Spleen (tissue), 11 donors: ENCODE data around the gene CACNA1D. TPM values are rescaled to one million over a fixed set of nuclear protein-coding genes. Genes with fewer than 3 reads are reported as not detected.
A peak's percentile ranks its signal among the peaks of the same experiment; 100 is the strongest.

Source experiments
- DNase-seq: peaks from one replicate; pipeline ENCODE4 v3.0.0-alpha.2; 2020
- H3K27ac ChIP-seq, 8 donors: fragments of 200-600 bp; sonication (generic) in 7 of 8; 1 replicate in 4 of 8; 2 replicates in 4 of 8; pipeline versions ENCODE4 v1.5.0 to v1.8.0; 2016 to 2021; ENCODE audit warnings: inconsistent platforms in 4 of 8, mild to moderate bottlenecking in 4 of 8, moderate library complexity in 1 of 8
- H3K27me3 ChIP-seq, 7 donors: fragments of 200-600 bp; sonication (generic) in 6 of 7; replicated peaks in 1 of 7; 1 replicate in 4 of 7; 2 replicates in 3 of 7; pipeline versions ENCODE4 v1.5.0 to v1.8.0; 2016 to 2021; ENCODE audit warnings: inconsistent platforms in 3 of 7, mild to moderate bottlenecking in 1 of 7
- H3K36me3 ChIP-seq, 6 donors: fragments of 200-600 bp; sonication (generic) in 5 of 6; 1 replicate in 4 of 6; 2 replicates in 2 of 6; pipeline versions ENCODE4 v1.5.0 to v1.8.0; 2016 to 2021; ENCODE audit warnings: inconsistent platforms in 2 of 6
- H3K4me1 ChIP-seq, 6 donors: fragments of 200-600 bp; sonication (generic) in 5 of 6; 1 replicate in 3 of 6; 2 replicates in 3 of 6; pipeline versions ENCODE4 v1.5.0 to v1.8.0; 2016 to 2021; ENCODE audit warnings: inconsistent platforms in 3 of 6
- H3K4me3 ChIP-seq, 8 donors: fragments of 200-600 bp; sonication (generic) in 7 of 8; 1 replicate in 4 of 8; 2 replicates in 4 of 8; pipeline versions ENCODE4 v1.5.0 to v1.8.0; 2016 to 2021; ENCODE audit warnings: inconsistent platforms in 4 of 8, mild to moderate bottlenecking in 4 of 8, moderate library complexity in 2 of 8
- H3K9me3 ChIP-seq, 8 donors: fragments of 200-600 bp; sonication (generic) in 7 of 8; 1 replicate in 4 of 8; 2 replicates in 4 of 8; pipeline versions ENCODE4 v1.5.0 to v1.8.0; 2016 to 2021; ENCODE audit warnings: inconsistent platforms in 4 of 8
- CTCF ChIP-seq, 11 experiments: fragments of 200-600 bp in 7 of 11; fragments of 450-650 bp in 4 of 11; sonication (generic) in 4 of 11; IDR thresholded peaks in 8 of 11; conservative IDR thresholded peaks in 3 of 11; 1 replicate in 7 of 11; 2 replicates in 4 of 11; pipeline versions ENCODE4 v1.4.0 to v1.8.0; 2016 to 2021; ENCODE audit warnings: antibody characterized with exemption in 11 of 11, inconsistent platforms in 4 of 11, mild to moderate bottlenecking in 1 of 11
- POLR2A ChIP-seq, 3 donors: fragments of 450-650 bp; IDR thresholded peaks; one replicate each; pipeline ENCODE4 v1.5.1; 2017; ENCODE audit warnings: antibody characterized with exemption in 3 of 3, mild to moderate bottlenecking in 1 of 3
- POLR2AphosphoS5 ChIP-seq, 3 donors: sonication (generic); formaldehyde crosslinking; IDR thresholded peaks; one replicate each; pipeline ENCODE4 v1.5.1; 2017; ENCODE audit warnings: antibody characterized with exemption in 3 of 3
- WGBS, 5 donors: extraction: QIAGEN DNeasy Blood & Tissue Kit in 3 of 5; methylation state at CpG; one replicate each; pipeline versions ENCODE4 v1.1.5 to v1.1.7; 2013 to 2018; 5-methylcytosine and 5-hydroxymethylcytosine counted together
- intact Hi-C: fragments of 100-400 bp; cut with DNase I; formaldehyde crosslinking; loops from one replicate; pipeline ENCODE4 v1.15.0; 2023; ENCODE audit warnings: low total_unique reads
- polyA plus RNA-seq, 3 donors: library from polyadenylated mRNA; stranded (reverse); fragments of 200-250 nt; gene quantifications; one replicate each; pipeline ENCODE4 v1.2.1, GENCODE V29; 2013
- total RNA-seq, 7 donors: library from RNA; depleted of rRNA in 3 of 7; stranded (reverse); fragments of >200 nt in 3 of 7; fragmentation: NEBNext Ultra II Directional in 4 of 7; extraction: Animal tissue kit (Norgen Biotek cat#: 25700) in 4 of 7; gene quantifications; one replicate each; pipeline versions ENCODE4 v1.1.0 to v1.2.1, GENCODE V29; 2016 to 2021
- donor health status: healthy with polysubstance abuse.
- donor health status: DM: no; HTN: no; CAD: no; lungs with moderate emphysema.
- donor health status: DM: no; HTN: no; CAD: no.
- donor health status: Bipolar disorder and iron deficiency.
- donor health status: healthy.
- donor health status: DM: no; HTN: no; CAD: no.
- donor health status: DM: yes; HTN: yes; CAD: no.

CACNA1D gene
- total and polyA plus RNA-seq, 10 donors = 0.55 to 89.3 (median 19.1) TPM

GRCh38 chr3:53707222-53707621 lies 212.8 kb downstream of the CACNA1D start:
- H3K36me3 ChIP-seq = no peaks in the 10 kb centered on the region
- DNase-seq = no peak
- no peaks in the 10 kb centered on the region for H3K9me3 ChIP-seq
- peaks cover 0 to 68% (median 19%) of the 10 kb centered on the region in 6 donors for H3K4me1 ChIP-seq
- no peaks in the 10 kb centered on the region for H3K27me3 ChIP-seq
- no peak overlapping the region for H3K4me3 ChIP-seq
- H3K27ac ChIP-seq = peak overlapping the region in 4 of 8 donors; percentile 34 to 66 (median 49)
- TF ChIP-seq POLR2AphosphoS5 (IDR thresholded peaks at IDR 0.05) = no peak
- no peak for TF ChIP-seq POLR2A (IDR thresholded peaks at IDR 0.05)
- no peak for TF ChIP-seq CTCF (IDR thresholded peaks at IDR 0.05 in 8 of 11, conservative IDR thresholded peaks at IDR 0.05 in 3 of 11)
- intact Hi-C loops = no loop called here

- H3K4me1 ChIP-seq = peaks cover 0 to 77% (median 19%) of the 10 kb centered on the region in 6 donors
- H3K36me3 ChIP-seq = no peaks in the 10 kb centered on the region
- intact Hi-C loops = no loop called here
- no peaks in the 10 kb centered on the region for H3K27me3 ChIP-seq
- TF ChIP-seq CTCF (IDR thresholded peaks at IDR 0.05 in 8 of 11, conservative IDR thresholded peaks at IDR 0.05 in 3 of 11) (no peak), POLR2AphosphoS5 (IDR thresholded peaks at IDR 0.05) (peak in 1 of 3 donors; percentile 32)
- no peak for DNase-seq
- no peaks in the 10 kb centered on the region for H3K9me3 ChIP-seq
- no peak overlapping the region for H3K4me3 ChIP-seq
- WGBS, 5 donors = 42 to 67% (median 58%) methylated on average over 4 of the region's 4 CpGs
- peak overlapping the region in 5 of 8 donors; percentile 34 to 66 (median 57) for H3K27ac ChIP-seq
Measured at GRCh38 chr3:53708001-53708621, 213.7 kb downstream of the CACNA1D start.

- H3K9me3 ChIP-seq = no peaks in the 10 kb centered on the region
- H3K4me3 ChIP-seq = no peak overlapping the region
- H3K27me3 ChIP-seq = no peaks in the 10 kb centered on the region
- TF ChIP-seq POLR2A (IDR thresholded peaks at IDR 0.05) (no peak), CTCF (IDR thresholded peaks at IDR 0.05 in 8 of 11, conservative IDR thresholded peaks at IDR 0.05 in 3 of 11) (no peak), POLR2AphosphoS5 (IDR thresholded peaks at IDR 0.05) (no peak)
- peak overlapping the region in 2 of 8 donors; percentile 34 to 57 for H3K27ac ChIP-seq
- H3K36me3 ChIP-seq = no peaks in the 10 kb centered on the region
- WGBS, 5 donors = 74 to 90% (median 78%) methylated on average over 6 of the region's 6 CpGs
- intact Hi-C loops = no loop called here
- peaks cover 0 to 86% (median 19%) of the 10 kb centered on the region in 6 donors for H3K4me1 ChIP-seq
- no peak for DNase-seq
Measured at GRCh38 chr3:53709256-53709655, 214.8 kb downstream of the CACNA1D start.

GRCh38 chr3:53709860-53710674 lies 215.7 kb downstream of the CACNA1D start:
- no peaks in the 10 kb centered on the region for H3K9me3 ChIP-seq
- intact Hi-C loops = loop anchor here (5.0 kb wide), 2 partner anchors 333 to 408 kb away; no protein-coding TSS in a partner anchor
- 14 to 19% (median 16%) methylated on average over 11 of the region's 11 CpGs for WGBS, 5 donors
- peak; percentile 86 for DNase-seq
- TF ChIP-seq POLR2A (IDR thresholded peaks at IDR 0.05) (no peak), CTCF (IDR thresholded peaks at IDR 0.05 in 8 of 11, conservative IDR thresholded peaks at IDR 0.05 in 3 of 11) (peak; percentile 46 to 85 (median 76)), POLR2AphosphoS5 (IDR thresholded peaks at IDR 0.05) (peak in 1 of 3 donors; percentile 65)
- H3K27me3 ChIP-seq = no peaks in the 10 kb centered on the region
- no peaks in the 10 kb centered on the region for H3K36me3 ChIP-seq
- peaks cover 0 to 84% (median 19%) of the 10 kb centered on the region in 6 donors for H3K4me1 ChIP-seq
- H3K27ac ChIP-seq = peak overlapping the region in 2 of 8 donors; percentile 34 to 39
- no peak overlapping the region for H3K4me3 ChIP-seq
